Measurements from ENCODE around the gene NECAB3.

Gene NECAB3

GRCh38 chr20:33697129-33697528, 22.9 kb upstream of the NECAB3 start:
- DNase-seq (ENCODE audit: low read depth in 2 of 2): no peak

GRCh38 chr20:33696448-33696847, 22.2 kb upstream of the NECAB3 start:
- no peak for DNase-seq (ENCODE audit: low read depth in 2 of 2)

GRCh38 chr20:33694639-33695012, 20.4 kb upstream of the NECAB3 start:
- DNase-seq (ENCODE audit: low read depth in 2 of 2): no peak

GRCh38 chr20:33693741-33694638, 19.8 kb upstream of the NECAB3 start:
- no peak for DNase-seq (ENCODE audit: low read depth in 2 of 2)

- no peak for DNase-seq (ENCODE audit: low read depth in 2 of 2)
Observed at GRCh38 chr20:33693289-33693688, 19.1 kb upstream of the NECAB3 start.

- peak in 1 of 2 donors; percentile 56 for DNase-seq (ENCODE audit: low read depth in 2 of 2)
Observed at GRCh38 chr20:33689973-33690372, 15.7 kb upstream of the NECAB3 start.

GRCh38 chr20:33689493-33689892, 15.3 kb upstream of the NECAB3 start:
- DNase-seq (ENCODE audit: low read depth in 2 of 2): no peak

- DNase-seq (ENCODE audit: low read depth in 2 of 2): no peak
Observed at GRCh38 chr20:33688938-33689424, 14.8 kb upstream of the NECAB3 start.

- no peak for DNase-seq (ENCODE audit: low read depth in 2 of 2)
Observed at GRCh38 chr20:33687993-33688937, 14.0 kb upstream of the NECAB3 start.

GRCh38 chr20:33687370-33687915, 13.2 kb upstream of the NECAB3 start:
- DNase-seq (ENCODE audit: low read depth in 2 of 2): no peak

- no peak for DNase-seq (ENCODE audit: low read depth in 2 of 2)
Observed at GRCh38 chr20:33686984-33687366, 12.7 kb upstream of the NECAB3 start.

- peak; percentile 94 to 97 for DNase-seq (ENCODE audit: low read depth in 2 of 2)
Observed at GRCh38 chr20:33686100-33686983, 12.1 kb upstream of the NECAB3 start, which contains the start of gene E2F1. Gene E2F1 (minus strand): TSS chr20:33686385. CDS start chr20:33686264, 121 bp downstream.

- DNase-seq (ENCODE audit: low read depth in 2 of 2): peak; percentile 65 to 70
Observed at GRCh38 chr20:33685328-33686099, 11.3 kb upstream of the NECAB3 start.

GRCh38 chr20:33684533-33685327, 10.5 kb upstream of the NECAB3 start:
- DNase-seq (ENCODE audit: low read depth in 2 of 2): no peak

GRCh38 chr20:33681728-33682353, 7.6 kb upstream of the NECAB3 start:
- no peak for DNase-seq (ENCODE audit: low read depth in 2 of 2)

- DNase-seq (ENCODE audit: low read depth in 2 of 2): no peak
Observed at GRCh38 chr20:33681288-33681687, 7.1 kb upstream of the NECAB3 start.

GRCh38 chr20:33680686-33681085, 6.5 kb upstream of the NECAB3 start:
- DNase-seq (ENCODE audit: low read depth in 2 of 2): no peak

GRCh38 chr20:33679758-33680485, 5.7 kb upstream of the NECAB3 start:
- peak in 1 of 2 donors; percentile 39 for DNase-seq (ENCODE audit: low read depth in 2 of 2)

Measured in stimulated activated CD8-positive, alpha-beta memory T cell treated with anti-CD3 and anti-CD28 coated beads, Interleukin-2, amount 100 ng/mL, for 48 hours (primary cell).